GM18502 (cell line): ENCODE results near the gene DGCR8.
"Not testable (repeated sequence)": the region's sequence is repeated elsewhere in the genome, so short reads cannot be mapped to it uniquely, and the experiment has no call there.

ENCODE experiments used
- ATAC-seq: cut with Tn5 transposase; IDR thresholded peaks from one replicate; pipeline ENCODE4 v1.9.1; 2021; ENCODE audit warnings: mild to moderate bottlenecking; ENCODE audit not compliant: unreplicated experiment, poor library complexity

The DGCR8 gene

DNA sequence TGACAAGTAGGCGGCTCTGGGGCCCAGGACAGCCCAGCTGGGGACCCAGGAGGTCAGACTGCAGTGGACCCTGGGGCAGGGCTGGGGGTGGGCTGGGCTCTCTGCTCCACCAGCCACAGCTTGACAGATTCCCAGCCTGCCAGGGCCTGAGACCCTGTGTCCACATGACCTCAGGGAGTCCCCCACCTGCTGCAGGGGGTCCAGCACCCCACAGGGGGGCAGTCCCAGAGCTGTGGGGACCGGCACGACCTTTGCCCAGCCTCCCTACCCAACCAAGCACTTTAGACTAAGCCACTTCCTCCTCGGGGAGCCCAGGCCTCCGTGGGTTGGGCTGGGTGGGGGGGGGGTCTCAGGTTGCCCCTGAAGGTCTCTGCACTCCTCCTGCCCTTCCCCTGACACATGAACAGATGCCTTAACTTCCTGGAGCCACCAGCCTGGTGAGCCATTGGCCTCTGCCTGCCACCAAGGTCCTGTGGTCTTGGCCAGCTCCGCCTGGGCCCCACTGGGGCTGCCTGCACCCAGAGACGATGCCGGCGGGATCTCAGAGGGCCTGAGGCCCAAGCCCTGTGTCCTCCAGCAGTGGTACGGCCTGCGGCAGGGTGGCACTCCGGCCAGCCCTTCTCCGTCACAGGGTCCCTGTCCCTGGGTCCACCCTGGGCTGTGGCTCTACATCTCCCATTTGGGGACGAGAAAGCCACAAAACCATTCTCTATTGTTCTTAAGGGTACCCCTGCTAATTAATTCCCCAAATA, 67.4 kb downstream of the DGCR8 start:
- no peak for ATAC-seq

DNA sequence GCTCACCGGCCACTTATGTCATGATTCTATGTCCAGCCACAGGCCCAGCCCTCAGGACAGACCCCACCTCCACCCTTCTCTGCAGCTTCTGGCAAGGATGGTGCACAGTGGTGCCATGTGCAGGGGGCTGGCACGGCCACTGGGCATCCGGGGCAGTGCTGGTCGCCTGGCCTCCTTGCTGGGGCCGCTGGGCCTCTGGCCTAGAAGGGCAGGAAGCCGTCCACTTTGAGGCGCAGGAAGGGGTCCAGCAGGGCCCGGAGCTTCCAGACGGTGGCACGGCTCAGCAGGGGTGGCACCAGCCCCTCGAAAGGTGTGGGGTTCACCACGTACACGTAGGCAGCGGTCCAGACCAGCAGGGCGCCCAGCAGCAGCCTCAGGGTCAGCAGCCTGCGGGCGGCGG, 68.4 kb downstream of the DGCR8 start:
- no peak for ATAC-seq

- no peak for ATAC-seq
Observed at GRCh38 chr22:20149257-20150250, 69.5 kb downstream of the DGCR8 start.

GRCh38 chr22:20150381-20151275, 70.6 kb downstream of the DGCR8 start, which contains the start of gene CCDC188:
Gene CCDC188, minus strand, starts transcription at chr22:20151055. Its CDS starts 69 bp downstream, at chr22:20150986.
- no peak for ATAC-seq

- ATAC-seq: no peak
Observed at GRCh38 chr22:20151276-20151588, 71.2 kb downstream of the DGCR8 start.

DNA sequence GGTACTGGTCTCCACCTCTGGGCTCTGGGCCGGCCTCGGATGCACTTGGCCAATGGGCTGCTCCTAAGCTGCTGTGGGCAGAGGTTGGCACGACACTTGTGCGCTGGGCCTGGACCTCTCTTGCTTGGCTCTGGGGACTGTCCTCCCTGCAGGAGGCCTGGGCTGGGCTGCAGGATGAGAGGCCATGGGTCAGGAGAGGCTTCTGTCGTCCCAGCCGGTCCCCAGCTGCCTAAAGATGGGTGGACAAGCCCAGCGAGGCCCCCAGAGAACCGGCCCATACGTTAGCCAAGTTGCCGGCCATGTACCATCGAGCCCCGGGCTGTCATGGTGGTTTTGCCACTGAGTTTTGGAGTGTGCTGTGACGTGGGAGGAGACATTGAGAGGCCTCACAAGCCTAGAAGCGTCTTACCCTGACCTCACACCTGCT, 72.4 kb downstream of the DGCR8 start:
- no peak for ATAC-seq

- no peak for ATAC-seq
Observed at GRCh38 chr22:20153945-20154344, 73.9 kb downstream of the DGCR8 start.

DNA sequence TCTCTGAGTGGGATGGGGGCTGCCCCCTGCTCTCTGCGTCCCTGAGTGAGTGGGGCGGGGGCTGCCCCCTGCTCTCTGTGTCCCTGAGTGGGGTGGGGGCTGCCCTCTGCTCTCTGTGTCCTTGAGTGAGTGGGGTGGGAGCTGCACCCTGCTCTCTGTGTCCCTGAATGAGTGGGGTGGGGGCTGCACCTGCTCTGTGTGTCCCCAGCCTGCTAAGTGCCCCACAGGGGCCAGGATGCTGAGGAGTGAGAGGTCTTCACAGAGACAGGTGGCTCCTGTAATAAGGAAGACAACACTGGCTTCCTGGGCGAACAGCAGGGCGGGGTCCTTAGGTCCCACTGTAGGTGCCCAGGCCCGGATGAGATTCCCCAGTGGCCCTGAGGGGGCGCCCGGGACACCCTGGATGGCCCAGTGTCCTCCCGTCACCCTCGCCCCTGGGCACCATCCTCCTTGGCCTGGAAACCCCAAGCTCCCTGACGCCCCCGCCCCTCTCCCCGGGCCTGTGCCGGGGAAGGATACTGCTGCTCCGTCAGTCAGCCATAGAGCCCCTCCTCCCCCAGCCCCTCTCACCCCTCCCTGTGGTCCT, 74.7 kb downstream of the DGCR8 start:
- ATAC-seq: no peak

DNA sequence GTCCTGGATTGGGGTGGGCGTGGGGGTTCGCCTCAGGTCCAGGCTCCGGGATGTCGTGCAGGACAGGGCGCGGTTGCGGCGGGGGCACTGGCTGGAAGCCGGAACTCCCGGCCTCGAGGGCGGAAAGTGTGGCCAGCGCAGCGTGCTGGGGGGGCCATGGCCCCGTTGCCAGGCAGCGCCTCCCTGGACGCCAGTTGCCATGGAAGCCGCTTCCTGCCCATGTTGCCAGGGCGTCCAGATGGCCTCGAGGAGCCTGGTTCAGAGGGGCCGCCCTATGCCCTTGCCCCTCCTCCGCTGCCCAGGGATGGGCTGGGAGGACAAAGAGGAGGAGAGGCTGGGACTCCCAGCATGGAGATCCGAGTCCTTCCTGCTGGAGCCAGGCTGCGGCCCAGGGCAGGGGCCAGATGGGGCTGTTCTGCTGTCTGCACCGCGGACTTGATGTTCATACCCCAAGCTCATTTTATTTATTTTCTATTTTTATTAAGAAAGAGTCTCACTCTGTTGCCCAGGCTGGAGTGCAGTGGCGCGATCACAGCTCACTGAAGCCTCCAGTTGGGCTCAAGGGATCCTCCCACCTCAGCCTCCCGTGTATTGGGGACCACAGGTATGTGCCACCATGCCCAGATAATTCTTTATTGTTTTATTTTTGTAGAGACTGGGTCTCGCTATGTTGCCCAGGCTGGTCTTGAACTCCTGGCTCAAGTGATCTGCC, 75.4 kb downstream of the DGCR8 start:
- no peak for ATAC-seq

DNA sequence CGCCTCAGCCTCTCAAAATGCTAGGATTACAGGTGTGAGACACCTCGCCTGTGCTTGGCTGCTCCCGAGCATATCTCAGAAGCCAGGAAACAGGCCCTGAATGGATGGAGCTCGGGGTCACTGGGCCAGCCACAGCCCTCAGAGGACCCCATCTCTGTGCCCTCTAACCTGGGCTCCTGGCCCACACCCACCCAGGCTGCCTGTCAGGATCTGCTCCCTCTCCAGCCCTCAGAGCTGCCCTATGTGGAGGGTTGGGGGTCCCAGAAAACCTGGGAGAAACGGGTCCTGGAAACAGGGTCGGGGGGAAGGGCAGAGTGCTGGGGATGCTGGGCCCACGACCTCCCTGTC, 76.0 kb downstream of the DGCR8 start:
- ATAC-seq: no peak

DNA sequence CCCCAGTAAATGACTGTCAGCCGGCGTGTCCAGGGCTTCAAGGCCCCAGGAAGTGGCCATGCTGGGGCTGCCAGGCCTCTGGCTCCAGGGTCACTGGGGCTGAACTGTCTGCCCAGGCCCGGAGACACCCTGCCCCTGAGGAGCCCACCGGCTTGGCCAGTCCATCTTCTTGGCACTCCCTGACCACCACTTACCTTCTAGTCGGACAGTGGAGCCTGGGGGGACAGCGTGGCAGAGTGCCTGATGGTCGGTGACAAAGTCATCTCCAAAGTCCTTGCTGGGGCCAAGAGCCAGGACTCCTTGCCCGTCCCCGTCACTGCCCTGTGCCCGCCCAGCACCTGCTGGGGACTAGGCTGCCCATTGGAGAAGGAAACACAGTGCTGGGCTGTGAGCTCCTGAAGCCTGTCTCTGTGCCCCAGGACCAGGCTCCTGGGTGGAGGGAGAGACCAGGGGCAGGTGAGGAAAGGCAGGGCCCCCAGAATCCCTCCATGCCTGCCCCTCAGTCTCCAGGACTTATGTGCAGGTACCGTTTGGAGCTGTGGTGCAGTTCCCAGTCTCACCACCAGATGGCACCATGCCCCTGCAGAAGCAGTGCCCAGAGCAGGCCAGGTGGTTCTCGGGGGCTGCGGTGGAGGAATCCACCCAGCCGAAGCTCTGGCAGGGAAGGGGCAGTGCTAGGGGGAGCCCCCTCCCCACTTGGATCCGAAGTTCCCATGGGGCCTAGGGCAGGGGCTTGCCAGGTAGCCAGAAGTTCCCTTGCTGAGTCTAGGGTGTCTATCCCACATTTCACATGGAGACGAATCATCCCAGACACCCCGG, 76.8 kb downstream of the DGCR8 start:
- peak; percentile 56 for ATAC-seq

- ATAC-seq: no peak
Observed at GRCh38 chr22:20157430-20158183, 77.6 kb downstream of the DGCR8 start.

GRCh38 chr22:20158391-20159036, 78.5 kb downstream of the DGCR8 start:
- ATAC-seq: no peak

- no peak for ATAC-seq
Observed at GRCh38 chr22:20159076-20159475, 79.0 kb downstream of the DGCR8 start.

- ATAC-seq: not testable (repeated sequence)
Observed at GRCh38 chr22:20159531-20159930, 79.5 kb downstream of the DGCR8 start.

- ATAC-seq: no peak
Observed at GRCh38 chr22:20160041-20160440, 80.0 kb downstream of the DGCR8 start.
